H1 (cell line): Measurements from ENCODE around the gene COL16A1.

ENCODE experiments used
- CHD2 ChIP-seq: IDR thresholded peaks from 2 replicates; pipeline ENCODE4 v1.6.1; 2012; ENCODE audit warnings: low read length, improper control_type of control experiment
- CHD7 ChIP-seq: fragments of 300-600 bp; sonication (generic); IDR thresholded peaks from 2 replicates; pipeline ENCODE4 v1.7.1; 2012; ENCODE audit warnings: low read length, moderate library complexity, mild to moderate bottlenecking, inconsistent platforms; ENCODE audit not compliant: insufficient replicate concordance
- EGR1 ChIP-seq: IDR thresholded peaks from 2 replicates; pipeline ENCODE4 v1.6.1; 2011; ENCODE audit warnings: low read depth, low read length, borderline replicate concordance
- MAX ChIP-seq: IDR thresholded peaks from 2 replicates; pipeline ENCODE4 v1.6.1; 2012; ENCODE audit warnings: inconsistent platforms
- POLR2A ChIP-seq, 2 experiments: IDR thresholded peaks; 1 replicate in 1 of 2; 2 replicates in 1 of 2; pipeline ENCODE4 v1.6.1; 2011; ENCODE audit warnings: low read depth in 2 of 2, low read length in 2 of 2, mild to moderate bottlenecking in 2 of 2; ENCODE audit errors: control extremely low read depth in 1 of 2
- RAD21 ChIP-seq, 2 experiments: IDR thresholded peaks in 1 of 2; conservative IDR thresholded peaks in 1 of 2; 2 replicates each; pipeline ENCODE4 v1.6.1; 2011; ENCODE audit warnings: low read depth in 2 of 2, low read length in 2 of 2, improper control_type of control experiment in 1 of 2, inconsistent platforms in 1 of 2, mild to moderate bottlenecking in 1 of 2, moderate library complexity in 1 of 2
- RFX5 ChIP-seq: IDR thresholded peaks from 2 replicates; pipeline ENCODE4 v1.6.1; 2011; ENCODE audit warnings: low read depth, low read length, improper control_type of control experiment, borderline replicate concordance
- YY1 ChIP-seq: IDR thresholded peaks from 2 replicates; pipeline ENCODE4 v1.6.1; 2011; ENCODE audit warnings: low read depth, mild to moderate bottlenecking, low read length

- TF ChIP-seq YY1 (no peak), CHD2 (no peak), CHD7 (no peak), POLR2A (IDR thresholded peaks at IDR 0.05; ENCODE audit: control extremely low read depth in 1 of 2, low read depth in 2 of 2, low read length in 2 of 2) (no peak), EGR1 (no peak), MAX (peak; percentile 62), RAD21 (IDR thresholded peaks at IDR 0.05 in 1 of 2, conservative IDR thresholded peaks at IDR 0.05 in 1 of 2; ENCODE audit: low read depth in 2 of 2, low read length in 2 of 2) (peak; percentile 32 to 47; a peak in 3 of 4 replicates), RFX5 (no peak)
These were observed 1.5 kb upstream of the COL16A1 start for GRCh38 chr1:31705080-31705866.
